Retina (tissue), 1 donor: ENCODE results near the gene CUL4A.
"Not testable (repeated sequence)": the region's sequence is repeated elsewhere in the genome, so short reads cannot be mapped to it uniquely, and the experiment has no call there.

Experiments
- DNase-seq: peaks from one replicate; pipeline ENCODE4 v3.0.0-alpha.2; 2016

CUL4A gene

DNA sequence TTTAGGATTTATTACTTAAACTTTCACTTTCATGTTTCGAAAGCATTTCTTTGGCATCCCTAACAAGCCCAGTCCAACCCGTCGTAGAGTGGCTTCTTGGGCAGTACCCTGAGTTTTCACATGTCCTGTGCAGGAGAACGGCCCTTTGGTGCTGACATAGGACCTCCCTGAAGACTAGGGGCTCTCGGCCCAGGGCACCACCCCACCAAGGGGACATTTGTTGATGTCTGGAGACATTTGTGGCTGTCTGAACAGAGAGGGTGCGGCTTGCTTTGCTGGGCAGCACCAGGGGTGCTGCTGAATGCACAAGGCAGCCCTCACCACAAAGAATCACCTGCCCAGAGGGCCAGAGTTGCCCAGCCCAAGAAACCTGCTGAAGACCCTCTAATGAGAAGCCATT, 30.6 kb downstream of the CUL4A start:
- DNase-seq, result no peak

DNA sequence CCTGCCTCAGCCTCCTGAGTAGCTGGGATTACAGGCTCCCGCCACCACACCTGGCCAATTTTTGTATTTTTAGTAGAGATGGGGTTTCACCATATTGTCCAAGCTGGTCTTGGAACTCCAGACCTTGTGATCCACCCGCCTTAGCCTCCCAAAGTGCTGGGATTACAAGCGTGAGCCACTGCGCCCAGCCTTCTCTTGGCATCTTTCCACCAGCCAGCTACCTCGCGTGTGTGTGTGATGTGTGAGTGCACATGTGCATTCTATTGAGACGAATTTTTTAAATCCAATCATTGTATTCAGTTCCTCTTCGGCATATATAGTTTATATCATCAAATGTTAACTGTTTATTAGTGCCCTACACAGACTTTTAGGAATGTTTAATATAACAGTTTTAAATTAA, 32.2 kb downstream of the CUL4A start:
- not testable (repeated sequence) for DNase-seq

DNA sequence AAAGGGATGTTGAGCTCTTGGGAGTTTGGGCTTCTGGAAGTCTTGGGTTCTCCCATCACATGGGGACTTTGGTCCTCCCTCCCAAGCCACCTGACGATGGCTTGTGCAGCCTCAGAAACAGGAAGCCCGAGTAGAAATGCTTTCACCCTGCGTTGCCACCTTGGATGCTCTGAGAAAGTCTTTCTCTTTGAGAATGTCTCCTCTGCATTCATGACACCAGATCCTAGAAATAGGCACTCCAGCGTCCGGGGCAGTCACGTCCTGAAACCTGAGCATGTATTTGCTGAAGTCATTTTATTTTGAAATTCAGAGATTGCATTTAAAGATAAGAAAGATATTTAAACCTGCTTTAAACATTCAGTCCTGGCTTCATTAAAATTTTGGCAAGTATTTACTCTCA, 34.4 kb downstream of the CUL4A start:
- DNase-seq, result no peak

DNA sequence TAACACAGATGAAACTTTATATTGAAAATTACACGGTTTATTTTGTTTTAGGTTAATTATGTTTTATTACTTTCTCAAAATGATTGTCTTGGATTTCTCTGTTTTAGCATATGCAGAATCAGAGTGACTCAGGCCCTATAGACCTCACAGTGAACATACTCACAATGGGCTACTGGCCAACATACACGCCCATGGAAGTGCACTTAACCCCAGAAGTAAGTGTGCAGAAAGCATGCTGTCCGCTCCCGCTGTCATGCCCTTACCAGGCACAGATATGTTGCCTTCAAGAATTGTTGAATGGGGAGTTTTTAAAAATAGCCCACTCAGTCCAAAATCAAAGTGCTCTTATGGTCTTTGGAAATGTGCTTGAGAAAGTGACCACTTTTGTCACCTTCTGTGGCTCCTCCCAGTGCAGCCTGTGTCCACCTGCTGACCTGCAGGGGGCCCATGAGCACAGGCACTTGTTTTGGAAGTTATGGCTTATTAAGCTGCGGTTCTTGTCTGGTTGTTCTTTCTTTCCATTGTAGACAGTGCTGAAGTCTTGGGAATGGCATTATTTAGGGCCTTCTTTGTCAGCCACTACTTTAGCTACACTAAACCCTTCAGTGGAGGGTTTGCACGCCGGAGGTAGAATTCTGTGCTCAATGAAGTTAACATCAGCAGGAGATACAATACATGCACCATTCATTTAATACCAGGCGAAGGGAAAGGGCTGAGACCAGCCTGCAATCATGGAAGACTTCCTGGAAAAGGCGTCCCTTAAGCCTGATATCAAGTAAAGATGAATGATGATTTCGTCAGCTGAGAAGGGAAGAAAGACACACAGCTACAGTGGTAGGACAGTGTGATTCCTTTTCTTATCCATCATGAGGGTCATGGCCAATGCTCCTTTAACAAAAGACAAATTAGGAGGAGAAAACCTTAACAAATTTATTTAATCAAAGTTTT, 36.7 kb downstream of the CUL4A start:
- no peak for DNase-seq

DNA sequence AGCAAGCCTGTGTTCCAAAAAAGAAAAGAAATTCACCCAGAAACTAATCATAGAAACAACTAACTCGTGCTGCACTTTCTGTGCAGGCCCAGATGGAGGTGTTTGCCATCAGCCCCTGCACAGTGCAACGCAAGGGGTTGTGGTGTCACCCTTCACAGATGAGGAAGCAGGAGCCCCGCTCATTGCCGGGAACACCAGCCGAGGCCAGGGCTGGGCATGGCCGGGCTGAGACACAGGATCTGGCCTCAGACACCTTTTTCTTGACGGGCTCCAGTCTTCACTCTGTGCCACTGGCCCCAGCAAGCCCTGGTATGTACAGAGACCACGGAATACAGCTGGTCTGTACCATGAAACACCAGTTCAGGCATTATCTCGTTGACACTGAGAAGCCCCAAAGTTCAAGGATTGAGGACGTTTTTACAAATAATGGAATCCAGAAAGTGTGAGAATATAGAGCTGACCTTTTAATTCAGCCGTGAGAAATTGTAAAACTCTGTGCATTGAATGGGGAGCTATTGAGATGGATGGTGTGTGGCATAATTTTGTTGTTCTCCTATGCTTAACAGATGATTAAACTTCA, 43.2 kb downstream of the CUL4A start:
- DNase-seq, result no peak

DNA sequence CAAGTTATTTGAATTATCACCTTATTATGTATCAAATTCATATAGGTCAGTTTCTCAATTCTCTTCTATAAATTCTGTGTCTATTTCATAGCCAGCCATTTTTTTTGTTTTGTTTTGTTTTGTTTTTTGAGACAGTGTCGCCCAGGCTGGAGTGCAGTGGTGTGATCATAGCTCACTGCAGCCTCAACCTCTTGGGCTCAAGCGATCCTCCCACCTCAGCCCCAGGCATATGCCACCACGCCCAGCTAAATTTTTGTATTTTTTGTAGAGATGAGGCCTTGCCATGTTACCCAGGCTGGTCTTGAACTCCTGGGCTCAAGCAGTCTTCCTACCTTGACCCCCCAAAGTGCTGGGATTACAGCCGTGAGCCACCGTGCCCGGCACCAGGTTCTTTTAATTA, 48.5 kb downstream of the CUL4A start:
- not testable (repeated sequence) for DNase-seq

DNA sequence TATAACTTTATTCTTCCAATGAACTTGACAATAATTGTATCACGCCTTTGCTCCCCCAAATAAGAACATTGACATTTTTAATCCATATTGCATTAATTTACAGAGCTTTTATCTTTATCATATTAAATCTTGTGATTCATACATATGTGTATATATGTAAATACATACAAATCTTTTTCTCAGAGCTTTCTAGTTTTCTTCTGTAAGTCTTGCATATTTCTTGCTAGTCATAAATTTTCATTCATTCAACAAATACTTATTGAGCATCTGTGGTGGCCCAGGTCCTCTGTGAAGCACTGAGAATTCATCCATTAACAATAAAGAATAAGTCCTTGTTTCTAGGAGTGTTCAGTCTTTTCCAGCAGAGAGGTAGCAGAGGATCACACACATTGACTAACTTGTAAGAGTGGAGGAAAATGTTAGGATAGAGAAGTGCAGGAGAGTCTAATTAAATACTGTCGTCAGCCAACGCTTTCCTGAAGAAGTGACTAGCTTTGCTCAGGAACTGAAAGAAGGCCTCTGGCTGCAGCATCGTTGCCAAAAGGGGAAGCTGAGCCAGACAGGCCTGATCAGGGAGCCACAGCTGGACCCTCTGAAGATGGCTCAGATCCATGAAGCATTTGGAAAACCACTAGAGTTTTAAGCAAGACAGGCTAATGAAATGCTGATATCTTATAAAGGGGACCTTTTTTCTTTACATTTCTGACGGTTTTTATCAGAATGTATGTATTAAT, 49.1 kb downstream of the CUL4A start:
- DNase-seq, result no peak

DNA sequence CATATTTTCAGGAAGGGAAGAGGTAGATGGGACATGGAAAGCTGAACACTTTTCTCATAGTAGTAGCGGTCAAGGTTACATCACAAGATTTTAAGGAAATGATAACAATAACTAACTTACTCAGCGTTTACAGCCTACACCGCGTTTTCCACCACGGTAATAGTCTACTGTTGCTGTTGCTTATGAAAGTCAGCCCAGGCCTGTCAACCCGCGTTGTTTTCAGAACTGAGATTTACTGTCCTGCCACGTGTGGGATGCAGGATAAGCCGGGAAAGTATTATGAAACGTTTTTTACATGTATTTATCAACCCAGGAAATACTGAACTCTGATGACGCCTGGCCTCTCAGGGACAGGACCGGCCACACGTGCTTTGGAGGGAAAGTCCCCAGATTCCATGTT, 51.6 kb downstream of the CUL4A start:
- DNase-seq, result no peak

DNA sequence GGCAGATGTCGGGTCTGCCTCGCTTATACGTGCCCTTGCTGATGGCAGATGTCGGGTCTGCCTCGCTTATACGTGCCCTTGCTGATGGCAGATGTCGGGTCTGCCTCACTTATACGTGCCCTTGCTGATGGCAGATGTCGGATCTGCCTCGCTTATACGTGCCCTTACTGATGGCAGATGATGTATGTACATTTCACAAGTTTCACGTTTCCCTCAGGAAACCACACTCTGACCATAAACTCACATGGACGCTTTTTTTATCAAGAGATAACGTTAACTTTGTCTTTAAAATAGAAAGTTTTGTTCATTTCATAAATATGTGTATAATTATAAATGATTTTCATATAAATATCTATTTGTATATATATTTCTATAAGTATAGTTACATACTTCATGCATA, 53.6 kb downstream of the CUL4A start:
- not testable (repeated sequence) for DNase-seq

DNA sequence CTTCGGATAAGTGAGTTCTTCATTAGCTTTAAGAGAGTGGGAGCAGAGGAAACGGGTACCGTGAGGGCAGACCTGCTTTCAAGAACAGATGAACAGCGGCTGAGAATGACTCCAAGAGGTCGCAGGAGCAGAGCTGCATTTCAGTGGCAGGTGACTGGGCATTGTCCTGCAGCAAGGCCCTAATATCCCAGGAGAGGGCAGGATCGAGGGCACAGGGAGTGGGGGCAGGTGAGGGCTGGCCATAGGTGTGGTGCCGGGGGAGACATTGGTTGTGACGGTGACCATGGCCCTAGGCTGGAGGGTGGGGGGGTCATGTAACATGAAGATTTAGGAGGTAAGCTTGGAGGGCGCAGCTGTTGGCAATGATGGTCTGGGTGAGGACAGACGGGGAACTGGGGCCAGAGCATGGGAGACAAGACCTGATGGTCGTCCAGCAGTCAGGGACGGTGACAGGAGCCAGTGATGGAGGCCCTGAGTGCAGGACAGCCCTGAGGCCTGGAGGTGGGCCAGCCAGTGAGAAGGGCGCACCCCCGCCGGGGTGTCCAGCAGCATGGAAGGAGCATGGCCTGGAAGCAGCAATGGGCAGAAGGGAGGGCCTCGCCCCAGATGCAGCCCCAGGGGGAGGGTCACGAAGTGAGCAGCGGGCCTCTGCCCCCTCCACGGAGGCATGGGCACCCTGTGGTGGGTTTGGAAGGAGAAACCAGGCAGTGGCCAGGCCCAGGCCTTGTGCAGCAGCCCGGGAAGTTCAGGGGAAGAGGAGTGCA, 58.4 kb downstream of the CUL4A start:
- DNase-seq, result no peak

DNA sequence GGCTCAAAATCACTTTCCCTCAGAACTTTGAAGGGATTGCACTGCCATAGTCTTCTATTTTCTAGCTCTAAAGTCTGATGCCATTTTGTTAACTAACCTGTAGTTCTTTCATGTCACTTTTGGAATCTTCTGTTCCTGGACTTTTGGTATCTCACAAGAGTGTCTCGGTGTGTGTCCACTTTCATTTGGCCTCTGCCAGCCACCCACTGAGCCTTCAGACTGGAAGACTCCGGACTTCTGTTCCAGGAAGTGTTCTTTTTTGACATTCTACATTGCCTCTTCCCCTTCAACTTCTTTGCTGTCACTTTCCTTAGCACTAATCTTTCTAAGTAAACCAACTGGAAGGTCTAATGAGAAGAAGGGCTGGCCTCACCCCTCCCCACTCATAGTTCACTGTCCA, 62.6 kb downstream of the CUL4A start:
- no peak for DNase-seq

DNA sequence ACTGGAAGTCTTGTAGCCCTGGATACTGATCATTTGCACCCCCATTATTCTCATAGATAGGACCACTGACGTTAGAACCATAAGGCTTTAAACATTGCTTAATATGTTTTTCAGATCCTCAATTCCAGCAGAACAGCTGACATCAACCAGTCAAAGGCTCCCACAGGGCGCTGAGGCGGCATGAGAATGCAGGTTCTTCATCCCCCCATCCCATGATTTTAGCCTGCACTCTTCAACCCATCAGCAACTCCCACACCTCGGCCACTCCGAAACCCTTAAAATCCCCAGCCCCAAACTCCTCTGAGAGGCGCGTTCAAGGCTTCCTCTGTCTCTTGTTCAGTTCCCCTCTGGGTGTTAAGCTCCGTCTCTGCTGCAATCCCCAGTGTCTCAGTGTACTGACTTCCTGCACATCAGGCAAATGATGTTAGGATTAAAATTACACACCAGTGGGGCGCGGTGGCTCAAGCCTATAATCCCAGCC, 63.3 kb downstream of the CUL4A start:
- no peak for DNase-seq

DNA sequence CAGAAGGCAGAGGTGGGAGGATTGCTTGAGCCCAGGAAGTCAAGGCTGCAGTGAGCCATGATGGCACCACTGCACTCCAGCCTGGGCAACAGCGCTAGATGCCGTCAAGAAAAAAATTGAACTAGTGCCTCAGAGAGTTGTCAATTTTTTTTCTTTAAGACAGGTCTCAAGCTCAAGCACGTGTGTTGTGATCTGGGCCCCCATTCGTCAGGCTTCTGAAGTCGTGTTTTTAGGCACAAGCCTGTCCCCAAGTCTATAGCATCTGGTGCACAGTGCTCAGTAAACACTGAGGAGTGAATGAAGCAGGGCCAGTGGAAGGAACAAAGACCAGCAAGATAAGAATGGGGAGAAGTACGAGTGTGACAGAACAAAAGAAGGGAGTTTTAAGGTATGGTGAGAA, 63.9 kb downstream of the CUL4A start:
- DNase-seq, result no peak

DNA sequence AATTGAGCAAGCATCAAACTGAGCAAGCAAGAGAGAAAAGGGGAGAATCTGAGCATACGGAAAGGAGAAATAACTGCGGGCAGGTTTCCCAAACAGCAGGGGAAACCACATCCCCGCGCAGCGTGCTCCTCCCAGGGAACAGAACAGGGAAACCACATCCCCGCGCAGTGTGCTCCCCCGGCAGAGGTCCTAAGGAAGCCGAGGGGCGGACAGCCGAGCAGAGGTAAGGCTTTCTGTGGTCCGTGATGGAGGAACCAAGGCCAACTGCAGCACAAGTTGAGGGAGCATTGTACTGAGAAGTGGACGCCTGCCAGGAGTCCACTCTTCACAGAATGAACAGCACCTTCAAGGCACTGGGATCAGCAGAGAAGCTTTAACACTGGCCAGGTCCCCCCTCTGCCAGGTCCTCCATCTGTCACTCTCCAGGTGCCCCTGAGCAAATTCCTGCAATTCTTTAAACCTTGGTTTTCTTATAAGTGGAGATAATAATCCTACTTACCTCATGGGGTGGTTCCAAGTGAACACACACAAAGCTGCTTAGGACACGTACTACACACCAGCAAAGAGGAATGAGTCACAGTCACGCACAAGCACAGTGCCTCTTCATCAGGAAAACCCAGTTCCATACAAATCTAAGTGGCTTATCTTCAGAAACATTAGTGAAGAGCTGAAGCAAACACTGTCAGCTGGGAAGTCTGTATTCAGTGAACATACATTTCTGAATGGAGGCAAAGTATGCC, 64.6 kb downstream of the CUL4A start:
- no peak for DNase-seq

DNA sequence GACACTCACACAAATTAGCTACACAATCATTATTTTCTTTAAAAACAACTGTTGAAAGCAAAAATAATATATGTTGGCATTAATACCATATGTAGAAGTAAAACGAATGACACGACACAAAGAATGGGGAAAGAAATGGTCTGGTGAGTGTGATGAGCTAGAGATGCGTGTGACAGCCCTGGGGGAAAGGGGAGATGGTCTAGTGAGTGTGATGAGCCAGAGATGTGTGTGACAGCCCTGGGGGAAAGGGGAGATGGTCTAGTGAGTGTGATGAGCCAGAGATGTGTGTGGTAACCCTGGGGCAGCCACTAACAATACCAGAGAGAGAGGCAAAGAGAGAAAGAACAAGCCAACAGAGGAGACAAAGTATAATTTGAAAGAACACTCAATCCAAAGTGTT, 65.3 kb downstream of the CUL4A start:
- DNase-seq, result no peak

DNA sequence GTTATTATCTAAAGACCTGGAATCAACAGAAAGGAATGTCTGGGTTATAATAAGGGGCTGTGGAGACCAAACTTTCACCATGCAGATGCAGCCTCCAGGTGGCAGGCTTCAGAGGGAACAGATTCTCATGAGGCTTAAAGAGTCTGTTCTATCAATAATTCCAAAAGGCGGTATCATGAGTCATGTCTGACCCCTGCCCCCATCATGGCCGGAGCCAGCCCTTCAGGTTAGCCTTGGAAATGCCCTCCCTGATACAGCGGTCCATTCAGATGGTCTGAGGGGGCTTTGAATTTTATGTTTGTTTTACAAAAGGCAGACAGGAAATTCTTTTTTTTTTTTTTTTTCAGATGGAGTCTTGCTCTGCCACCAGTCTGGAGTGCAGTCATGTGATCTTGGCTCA, 66.0 kb downstream of the CUL4A start:
- no peak for DNase-seq

DNA sequence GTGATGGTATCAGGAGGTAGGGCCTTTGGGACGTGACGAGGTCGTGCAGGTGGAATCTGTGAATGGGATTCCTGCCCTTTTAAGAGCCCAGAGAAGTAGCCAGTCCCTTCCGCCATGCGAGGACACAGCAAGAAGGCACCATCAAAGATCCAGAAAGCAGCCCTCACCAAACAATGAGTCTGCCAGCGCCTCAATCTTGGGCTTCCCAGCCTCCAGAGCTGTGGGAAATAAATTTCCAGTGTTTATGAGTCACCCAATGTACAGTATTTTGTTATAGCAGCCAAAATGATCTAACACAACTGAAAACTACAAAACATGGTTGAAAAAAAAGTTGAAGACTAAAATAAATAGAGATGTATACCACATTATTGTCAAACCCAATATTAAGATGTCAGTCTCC, 70.7 kb downstream of the CUL4A start:
- no peak for DNase-seq

DNA sequence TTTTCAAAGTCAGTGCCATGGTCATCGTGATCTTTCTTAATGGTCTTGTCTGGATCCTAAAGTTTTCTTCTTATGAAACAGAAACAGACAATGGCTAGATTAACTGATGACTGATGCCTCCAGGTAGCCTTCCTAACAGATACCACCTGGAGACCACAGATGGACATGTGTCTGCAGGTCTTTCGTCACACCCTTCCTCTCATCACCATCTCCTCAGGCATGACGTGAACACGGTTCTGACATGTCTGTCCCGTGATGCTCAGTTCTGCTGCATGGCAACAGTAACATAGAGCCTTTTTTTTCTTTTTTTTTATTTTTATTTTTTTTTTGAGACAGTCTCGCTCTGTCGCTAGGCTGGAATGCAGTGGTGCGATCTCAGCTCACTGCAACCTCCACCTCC, 74.5 kb downstream of the CUL4A start:
- DNase-seq, result no peak

DNA sequence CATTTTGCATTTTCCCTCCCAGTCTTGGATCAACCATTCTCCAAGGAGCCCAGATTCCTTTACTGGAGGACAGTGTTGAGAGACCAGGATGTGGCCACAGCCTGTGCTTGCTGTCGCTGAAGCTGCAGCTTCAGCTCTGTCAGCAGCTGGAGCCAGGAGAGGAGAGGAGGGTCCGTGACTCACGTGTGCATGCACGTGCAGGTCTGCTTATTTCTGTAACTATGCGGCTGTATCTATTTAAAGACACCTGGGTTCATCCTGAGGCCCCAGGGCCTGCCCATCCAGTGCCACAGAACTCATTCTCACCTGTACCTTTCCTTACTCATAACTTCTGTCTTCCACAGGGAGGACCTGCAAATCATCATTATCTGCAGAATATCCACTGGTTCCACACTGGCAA, 79.5 kb downstream of the CUL4A start:
- no peak for DNase-seq

DNA sequence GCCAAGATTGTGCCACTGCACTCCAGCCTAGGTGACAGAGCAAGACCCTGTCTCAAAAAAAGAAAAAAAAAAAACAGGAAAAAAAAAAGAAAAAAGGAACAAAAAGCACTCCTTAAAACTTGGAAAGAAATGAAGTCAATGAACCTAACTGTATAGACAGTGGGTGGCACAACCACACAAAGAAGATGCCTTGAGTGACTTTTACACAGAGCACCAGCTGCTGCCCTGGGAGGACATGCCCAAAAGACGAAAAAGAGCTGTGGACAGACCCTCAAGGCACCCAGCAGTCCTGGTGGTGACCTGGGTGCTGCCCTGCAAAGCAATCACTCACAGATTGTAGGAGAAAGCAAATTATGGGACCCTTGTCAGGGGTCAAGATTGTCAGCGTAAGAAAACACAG, 81.7 kb downstream of the CUL4A start:
- DNase-seq, result no peak

DNA sequence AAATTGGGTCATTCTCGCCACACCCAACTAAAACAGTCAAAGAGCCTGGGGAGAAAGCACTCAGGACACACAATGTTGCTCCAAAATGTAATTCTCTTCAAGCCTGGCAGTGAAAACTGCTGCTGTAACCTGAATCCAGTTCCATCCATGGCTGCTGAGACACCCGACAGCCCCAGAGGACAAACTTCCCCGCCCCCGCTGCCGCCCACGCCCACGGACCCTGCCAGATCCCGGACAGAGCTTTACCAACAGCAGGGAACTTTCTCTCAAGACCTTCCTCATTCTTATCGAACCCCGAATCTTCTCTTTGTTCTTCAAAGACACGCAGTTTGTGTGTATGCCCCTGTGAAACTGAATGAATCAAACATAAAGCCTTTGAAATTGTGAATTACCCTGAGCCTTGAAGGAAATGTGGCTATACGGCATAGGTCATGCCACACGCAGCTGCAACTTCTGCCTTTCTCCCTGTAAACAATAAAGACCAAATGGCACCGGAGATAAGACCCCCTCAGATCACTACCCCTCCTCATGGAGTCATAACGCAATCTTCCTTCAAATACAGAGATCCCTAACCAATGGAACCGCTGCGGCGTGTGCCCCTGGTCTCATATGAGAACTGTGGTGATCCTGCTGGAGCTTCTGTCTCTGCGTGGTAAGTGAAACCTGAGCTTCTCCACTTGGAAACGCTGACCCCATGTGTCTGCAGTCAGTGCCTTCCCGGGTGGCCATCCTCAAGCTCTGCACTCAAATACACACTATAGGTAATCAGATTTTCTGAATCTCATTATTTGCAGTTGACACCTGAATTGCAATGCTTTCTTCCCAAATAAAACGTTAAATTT, 82.8 kb downstream of the CUL4A start:
- DNase-seq, result no peak
